IMR-90 (cell line): Measurements from ENCODE around the gene PPWD1. TPM values are rescaled to one million over a fixed set of nuclear protein-coding genes. Genes with fewer than 3 reads are reported as not detected.

Experiments
- ATAC-seq: fragments of 200-7000 bp; cut with Tn5 transposase; 2 replicates; pipeline ENCODE4 v1.9.1; 2020; ENCODE audit warnings: low read depth, mild to moderate bottlenecking, moderate library complexity
- BruUV-seq: library from RNA; stranded (reverse); fragments of 400-500 nt; replicated peaks from 2 replicates; lab custom pipeline; 2021; lab: Mats Ljungman, UMichigan
- CTCF ChIA-PET: fragments of 300-600 bp; formaldehyde crosslinking; extraction: SDS; loops from one replicate; lab custom pipeline; 2021; ENCODE audit warnings: antibody characterized with exemption; lab: Yijun Ruan, JAX
- POLR2A ChIA-PET: fragments of 300-600 bp; sonication (Branson Sonifier 250); formaldehyde crosslinking; loops from one replicate; lab custom pipeline; 2022; ENCODE audit warnings: antibody characterized with exemption; ENCODE audit not compliant: unreplicated experiment; lab: Charles Lee
- DNase-seq: peaks from one replicate; pipeline ENCODE4 v3.0.0; 2013
- H2AFZ ChIP-seq: replicated peaks from 2 replicates; pipeline ENCODE3; 2013; ENCODE audit warnings: low read length, mild to moderate bottlenecking; ENCODE audit not compliant: poor library complexity
- H2AK5ac ChIP-seq: 2 replicates; pipeline ENCODE4 v1.6.1; 2013; ENCODE audit warnings: low read depth, low read length, inconsistent platforms
- H2AK9ac ChIP-seq: replicated peaks from 2 replicates; pipeline ENCODE3; 2013; ENCODE audit warnings: mild to moderate bottlenecking, low read depth, low read length, moderate library complexity; ENCODE audit not compliant: poor library complexity
- H2BK120ac ChIP-seq: 2 replicates; pipeline ENCODE4 v1.6.1; 2013; ENCODE audit warnings: low read depth, low read length, inconsistent platforms
- H2BK15ac ChIP-seq: 3 replicates; pipeline ENCODE4 v1.6.1; 2013; ENCODE audit warnings: low read depth, low read length, inconsistent platforms
- H2BK20ac ChIP-seq: 2 replicates; pipeline ENCODE4 v1.6.1; 2013; ENCODE audit warnings: low read depth, mild to moderate bottlenecking, inconsistent platforms, low read length, moderate library complexity
- H2BK5ac ChIP-seq: 2 replicates; pipeline ENCODE4 v1.6.1; 2013; ENCODE audit warnings: mild to moderate bottlenecking, low read depth, low read length, inconsistent platforms; ENCODE audit not compliant: poor library complexity, severe bottlenecking
- H3K14ac ChIP-seq: replicated peaks from 2 replicates; pipeline ENCODE4 v1.6.1; 2013; ENCODE audit warnings: low read depth, low read length, inconsistent platforms
- H3K18ac ChIP-seq: 2 replicates; pipeline ENCODE4 v1.6.1; 2013; ENCODE audit warnings: low read depth, low read length, control low read depth
- H3K23ac ChIP-seq: 2 replicates; pipeline ENCODE4 v1.6.1; 2013; ENCODE audit warnings: low read depth, low read length, inconsistent platforms
- H3K27ac ChIP-seq: 2 replicates; pipeline ENCODE4 v1.5.1; 2013; ENCODE audit warnings: mild to moderate bottlenecking, control low read depth, low read length; ENCODE audit not compliant: insufficient read depth
- H3K27me3 ChIP-seq: 2 replicates; pipeline ENCODE4 v1.6.1; 2013; ENCODE audit warnings: low read length; ENCODE audit not compliant: control insufficient read depth, insufficient read depth
- H3K36me3 ChIP-seq: 2 replicates; pipeline ENCODE4 v1.6.1; 2013; ENCODE audit warnings: low read length, mixed read lengths; ENCODE audit not compliant: control insufficient read depth, insufficient read depth
- H3K4ac ChIP-seq: 2 replicates; pipeline ENCODE4 v1.6.1; 2013; ENCODE audit warnings: low read depth, low read length, inconsistent platforms
- H3K4me1 ChIP-seq: 2 replicates; pipeline ENCODE4 v1.6.1; 2013; ENCODE audit warnings: low read length, mixed read lengths; ENCODE audit not compliant: control insufficient read depth, insufficient read depth
- H3K4me2 ChIP-seq: 2 replicates; pipeline ENCODE4 v1.6.1; 2013; ENCODE audit warnings: low read depth, mild to moderate bottlenecking, control low read depth, low read length, moderate library complexity
- H3K4me3 ChIP-seq: 2 replicates; pipeline ENCODE4 v1.5.1; 2013; ENCODE audit warnings: low read depth, mild to moderate bottlenecking, control low read depth, low read length, moderate library complexity; ENCODE audit not compliant: insufficient read depth
- H3K56ac ChIP-seq: 2 replicates; pipeline ENCODE4 v1.6.1; 2013; ENCODE audit warnings: low read length, inconsistent platforms; ENCODE audit not compliant: insufficient read depth; ENCODE audit errors: extremely low read depth
- H3K79me1 ChIP-seq, 2 experiments: 2 replicates each; pipeline ENCODE4 v1.6.1; 2013; ENCODE audit warnings: low read length in 2 of 2, inconsistent platforms in 1 of 2, low read depth in 1 of 2
- H3K9ac ChIP-seq: 2 replicates; pipeline ENCODE4 v1.6.1; 2013; ENCODE audit warnings: low read depth, low read length, control low read depth
- H3K9me1 ChIP-seq: 2 replicates; pipeline ENCODE4 v1.6.1; 2013; ENCODE audit warnings: low read length, inconsistent platforms; ENCODE audit not compliant: insufficient read depth
- H3K9me3 ChIP-seq: 2 replicates; pipeline ENCODE4 v1.6.1; 2013; ENCODE audit warnings: low read length; ENCODE audit not compliant: control insufficient read depth, insufficient read depth
- H4K20me1 ChIP-seq: 2 replicates; pipeline ENCODE4 v1.6.1; 2013; ENCODE audit warnings: low read length, inconsistent platforms; ENCODE audit not compliant: insufficient read depth
- H4K5ac ChIP-seq: 2 replicates; pipeline ENCODE4 v1.6.1; 2013; ENCODE audit warnings: mild to moderate bottlenecking, low read depth, low read length, control low read depth
- H4K8ac ChIP-seq, 2 experiments: 2 replicates each; pipeline ENCODE4 v1.6.1; 2013; ENCODE audit warnings: low read depth in 2 of 2, low read length in 2 of 2, control low read depth in 1 of 2, inconsistent platforms in 1 of 2
- H4K91ac ChIP-seq: 2 replicates; pipeline ENCODE4 v1.6.1; 2013; ENCODE audit warnings: low read depth, low read length, inconsistent platforms; ENCODE audit not compliant: insufficient read depth
- CEBPB ChIP-seq: IDR thresholded peaks from 2 replicates; pipeline ENCODE4 v1.6.1; 2012; ENCODE audit warnings: low read depth, low read length, improper control_type of control experiment
- CHD1 ChIP-seq: IDR thresholded peaks from 2 replicates; pipeline ENCODE4 v1.6.1; 2012; ENCODE audit warnings: low read depth, low read length, improper control_type of control experiment
- FOS ChIP-seq: fragments of 150-350 bp; IDR thresholded peaks from 2 replicates; pipeline ENCODE4 v1.6.1; 2016; ENCODE audit warnings: low read depth, low read length
- MAFK ChIP-seq: IDR thresholded peaks from 2 replicates; pipeline ENCODE4 v1.6.1; 2012; ENCODE audit warnings: low read depth, low read length, improper control_type of control experiment
- NFE2L2 ChIP-seq: fragments of 150-350 bp; IDR thresholded peaks from 2 replicates; pipeline ENCODE4 v1.6.1; 2016; ENCODE audit warnings: low read depth, mild to moderate bottlenecking, low read length
- POLR2A ChIP-seq: IDR thresholded peaks from 2 replicates; pipeline ENCODE4 v1.6.1; 2012; ENCODE audit warnings: mild to moderate bottlenecking, low read depth, low read length
- RAD21 ChIP-seq: IDR thresholded peaks from 2 replicates; pipeline ENCODE4 v1.6.1; 2012; ENCODE audit warnings: low read length, improper control_type of control experiment
- SMC3 ChIP-seq: fragments of 150-350 bp; IDR thresholded peaks from 2 replicates; pipeline ENCODE4 v1.6.1; 2016; ENCODE audit warnings: low read depth, mild to moderate bottlenecking, antibody characterized with exemption, low read length, moderate library complexity
- WGBS, 2 experiments: methylation state at CpG; one replicate each; pipeline versions ENCODE4 v1.1.5 to v1.1.7; 2013; ENCODE audit warnings: missing lambda C conversion rate in 2 of 2; ENCODE audit not compliant: insufficient read length in 1 of 2; ENCODE audit errors: extremely low coverage in 2 of 2; 5-methylcytosine and 5-hydroxymethylcytosine counted together
- dilution Hi-C: fragments of 300-500 bp; cut with HindIII; formaldehyde crosslinking; loops from one replicate; pipeline ENCODE4 v1.14.3; 2018; ENCODE audit warnings: low sequenced_read_pairs; ENCODE audit not compliant: unreplicated experiment
- in situ Hi-C: fragments of 300-500 bp; cut with MboI; formaldehyde crosslinking; loops from 3 replicates; pipeline ENCODE4 v1.14.3; 2019; ENCODE audit warnings: low sequenced_read_pairs, inconsistent platforms, mixed read lengths
- intact Hi-C: fragments of 100-400 bp; cut with micrococcal nuclease; formaldehyde crosslinking; loops from 2 replicates; pipeline ENCODE4 v1.10.0; 2022
- polyA plus RNA-seq, 3 experiments: library from polyadenylated mRNA; depleted of rRNA; stranded (reverse); fragments of >200 nt; gene quantifications; 2 replicates each; pipeline ENCODE4 v1.2.3, GENCODE V29; 2012; ENCODE audit warnings: low replicate concordance in 1 of 3
- total RNA-seq: library from RNA; depleted of rRNA; stranded (reverse); fragments of >200 nt; gene quantifications from 2 replicates; pipeline ENCODE4 v1.2.3, GENCODE V29; 2012
- TF ChIP-seq, protein P1 (sequence below): fragments of 150-350 bp; IDR thresholded peaks from 2 replicates; pipeline ENCODE4 v1.6.1; 2016; ENCODE audit warnings: low read depth, mild to moderate bottlenecking, low read length, moderate library complexity, borderline replicate concordance
- TF ChIP-seq, protein P2 (sequence below): fragments of 150-350 bp; IDR thresholded peaks from 2 replicates; pipeline ENCODE4 v1.6.1; 2017; ENCODE audit warnings: mild to moderate bottlenecking, antibody characterized with exemption, low read length, low read depth
- TF ChIP-seq, protein P3 (sequence below): conservative IDR thresholded peaks from 2 replicates; pipeline ENCODE4 v1.5.1; 2012; ENCODE audit warnings: mild to moderate bottlenecking, low read depth, low read length, improper control_type of control experiment

Gene PPWD1
- total and polyA plus RNA-seq, 2 of the 4 experiments (the other 2 are of a cell fraction), result 12.5 to 17.9 TPM

DNA sequence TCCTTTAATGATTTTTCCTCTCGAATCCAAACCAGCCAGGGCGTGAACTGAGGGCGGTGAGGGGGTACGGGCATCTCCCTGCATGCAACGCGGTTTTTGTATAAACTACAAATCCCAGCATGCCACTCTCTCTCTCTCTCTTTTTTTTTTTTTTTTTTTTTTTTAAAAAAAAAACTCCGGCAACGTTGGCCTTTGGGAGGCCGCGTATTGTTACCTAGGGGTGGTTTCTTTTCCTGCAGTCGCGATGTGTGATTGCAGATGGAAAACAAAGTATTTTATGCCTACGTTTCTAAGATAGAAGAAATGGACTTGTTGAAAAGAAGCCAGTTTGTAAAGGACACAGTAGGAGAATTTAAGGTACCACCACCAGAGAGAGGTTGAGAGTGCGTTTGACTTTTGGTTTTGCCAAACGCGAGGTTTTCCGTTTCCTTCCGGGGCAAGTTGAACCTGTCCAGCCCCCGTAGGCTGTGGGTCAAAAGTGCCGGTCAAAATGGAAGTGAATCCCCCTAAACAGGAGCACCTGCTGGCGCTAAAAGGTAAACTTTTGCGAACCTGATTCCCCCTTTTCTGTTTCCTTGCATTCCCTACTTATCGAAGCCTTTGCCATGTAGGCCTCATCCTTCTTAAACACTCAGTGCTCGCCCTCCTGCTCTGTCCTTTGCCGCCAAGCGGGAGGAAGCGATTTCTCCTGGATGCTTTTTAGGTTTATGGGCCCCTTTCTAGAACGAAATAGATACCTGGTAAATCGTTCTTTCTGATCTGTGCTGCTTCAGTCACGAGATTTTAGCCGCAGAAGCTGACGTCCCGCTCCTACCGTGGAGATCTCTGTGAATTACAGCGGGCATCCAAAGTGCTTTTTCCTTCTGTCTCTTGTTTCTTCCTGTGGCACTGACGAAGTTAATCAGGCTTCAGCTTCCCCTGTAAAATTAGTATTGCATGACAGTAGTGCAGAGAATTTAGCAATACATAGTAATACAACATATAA lies 61.8 kb downstream of the PPWD1 start, which contains the start of the genes SHLD3 and TRAPPC13 (continued):
- TF ChIP-seq, protein P1, sequence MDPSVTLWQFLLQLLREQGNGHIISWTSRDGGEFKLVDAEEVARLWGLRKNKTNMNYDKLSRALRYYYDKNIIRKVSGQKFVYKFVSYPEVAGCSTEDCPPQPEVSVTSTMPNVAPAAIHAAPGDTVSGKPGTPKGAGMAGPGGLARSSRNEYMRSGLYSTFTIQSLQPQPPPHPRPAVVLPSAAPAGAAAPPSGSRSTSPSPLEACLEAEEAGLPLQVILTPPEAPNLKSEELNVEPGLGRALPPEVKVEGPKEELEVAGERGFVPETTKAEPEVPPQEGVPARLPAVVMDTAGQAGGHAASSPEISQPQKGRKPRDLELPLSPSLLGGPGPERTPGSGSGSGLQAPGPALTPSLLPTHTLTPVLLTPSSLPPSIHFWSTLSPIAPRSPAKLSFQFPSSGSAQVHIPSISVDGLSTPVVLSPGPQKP, result no peak

- no peak overlapping the region for H3K18ac ChIP-seq
- H4K91ac ChIP-seq, result no peak overlapping the region
- H2AK5ac ChIP-seq, result no peak overlapping the region; the same call in 1 of the 2 replicates
- H2BK120ac ChIP-seq, result no peak overlapping the region
- POLR2A ChIA-PET, result no interaction called here
- peak overlapping the region; percentile 44; the same call in 1 of the 2 replicates for H3K23ac ChIP-seq
- H2AK9ac ChIP-seq, result no peak overlapping the region
- H4K5ac ChIP-seq, result no peak overlapping the region; the same call in 1 of the 2 replicates
- in situ Hi-C loops, result no loop called here
- DNase-seq (no peak), ATAC-seq (no peak)
- dilution Hi-C loops, result no loop called here
- no peak overlapping the region; the same call in 1 of the 2 replicates for H3K4ac ChIP-seq
- peak overlapping the region; percentile 77 for H3K4me3 ChIP-seq
- H3K27me3 ChIP-seq, result no peaks in the 10 kb centered on the region
- H2BK15ac ChIP-seq, result no peak overlapping the region
- H3K79me1 ChIP-seq, result peaks cover 13 to 54% of the 10 kb centered on the region in 2 experiments
- no peak overlapping the region for H2BK20ac ChIP-seq
- H3K4me2 ChIP-seq, result peak overlapping the region; percentile 83
- peak overlapping the region; percentile 2 to 88; a peak in 2 of 4 replicates for H4K8ac ChIP-seq
- H3K4me1 ChIP-seq, result no peaks in the 10 kb centered on the region
- CTCF ChIA-PET, result no interaction called here
- no CpG with 5 or more reads among the region's 6 CpGs for WGBS, 2 experiments
- H3K9ac ChIP-seq, result peak overlapping the region; percentile 33; the same call in 1 of the 2 replicates
- no peak overlapping the region for H2AFZ ChIP-seq
- intact Hi-C loops, result loop anchor here (2.0 to 10.0 kb wide), 3 partner anchors 95 to 519 kb away; partner anchors contain the start of genes ERBIN and SREK1
- H3K9me1 ChIP-seq, result peaks cover 3% of the 10 kb centered on the region; the same call in 1 of the 2 replicates
- H3K9me3 ChIP-seq, result no peaks in the 10 kb centered on the region
- no TSS peak for BruUV-seq
- H3K14ac ChIP-seq, result peak overlapping the region; percentile 10; the same call in 1 of the 2 replicates
- H3K27ac ChIP-seq, result no peak overlapping the region
- H3K56ac ChIP-seq, result no peak overlapping the region
- H3K36me3 ChIP-seq, result no peaks in the 10 kb centered on the region; the same call in 1 of the 2 replicates
- 0 out of 2 replicates have a peak, but pooled peaks cover 7% of the 10 kb centered on the region for H4K20me1 ChIP-seq
- no peak overlapping the region for H2BK5ac ChIP-seq
- TF ChIP-seq, protein P2, sequence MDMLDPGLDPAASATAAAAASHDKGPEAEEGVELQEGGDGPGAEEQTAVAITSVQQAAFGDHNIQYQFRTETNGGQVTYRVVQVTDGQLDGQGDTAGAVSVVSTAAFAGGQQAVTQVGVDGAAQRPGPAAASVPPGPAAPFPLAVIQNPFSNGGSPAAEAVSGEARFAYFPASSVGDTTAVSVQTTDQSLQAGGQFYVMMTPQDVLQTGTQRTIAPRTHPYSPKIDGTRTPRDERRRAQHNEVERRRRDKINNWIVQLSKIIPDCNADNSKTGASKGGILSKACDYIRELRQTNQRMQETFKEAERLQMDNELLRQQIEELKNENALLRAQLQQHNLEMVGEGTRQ, result no peak
- no peak for TF ChIP-seq POLR2A
- no peak for TF ChIP-seq CEBPB
- no peak for TF ChIP-seq NFE2L2
- TF ChIP-seq MAFK, result no peak
- TF ChIP-seq FOS, result no peak
- TF ChIP-seq SMC3, result no peak
- TF ChIP-seq CHD1, result no peak
- TF ChIP-seq, protein P3, sequence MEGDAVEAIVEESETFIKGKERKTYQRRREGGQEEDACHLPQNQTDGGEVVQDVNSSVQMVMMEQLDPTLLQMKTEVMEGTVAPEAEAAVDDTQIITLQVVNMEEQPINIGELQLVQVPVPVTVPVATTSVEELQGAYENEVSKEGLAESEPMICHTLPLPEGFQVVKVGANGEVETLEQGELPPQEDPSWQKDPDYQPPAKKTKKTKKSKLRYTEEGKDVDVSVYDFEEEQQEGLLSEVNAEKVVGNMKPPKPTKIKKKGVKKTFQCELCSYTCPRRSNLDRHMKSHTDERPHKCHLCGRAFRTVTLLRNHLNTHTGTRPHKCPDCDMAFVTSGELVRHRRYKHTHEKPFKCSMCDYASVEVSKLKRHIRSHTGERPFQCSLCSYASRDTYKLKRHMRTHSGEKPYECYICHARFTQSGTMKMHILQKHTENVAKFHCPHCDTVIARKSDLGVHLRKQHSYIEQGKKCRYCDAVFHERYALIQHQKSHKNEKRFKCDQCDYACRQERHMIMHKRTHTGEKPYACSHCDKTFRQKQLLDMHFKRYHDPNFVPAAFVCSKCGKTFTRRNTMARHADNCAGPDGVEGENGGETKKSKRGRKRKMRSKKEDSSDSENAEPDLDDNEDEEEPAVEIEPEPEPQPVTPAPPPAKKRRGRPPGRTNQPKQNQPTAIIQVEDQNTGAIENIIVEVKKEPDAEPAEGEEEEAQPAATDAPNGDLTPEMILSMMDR, result no peak
- no peak for TF ChIP-seq RAD21
Measured at GRCh38 chr5:65625743-65626142, 62.6 kb downstream of the PPWD1 start.
